ENCODE data around the gene CLGN.

DNA sequence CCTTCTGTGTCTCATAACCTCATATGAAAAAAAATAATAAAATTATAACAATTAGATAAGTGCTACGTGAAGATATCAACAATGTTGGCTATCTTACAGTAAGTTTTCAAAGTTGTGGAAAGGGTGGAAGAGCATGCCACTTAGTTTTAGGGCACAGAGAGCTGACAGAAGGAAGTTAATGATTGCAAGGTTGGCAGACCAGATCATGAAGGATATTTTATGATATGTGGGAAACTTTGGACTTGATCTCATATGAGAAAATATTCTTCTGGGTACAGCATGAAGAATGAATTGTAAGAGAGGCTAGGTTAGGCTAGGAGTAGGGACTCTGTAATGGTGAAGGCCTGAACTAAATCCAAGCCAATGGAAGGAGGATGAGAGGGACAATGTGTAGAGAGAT is 36.2 kb upstream of the CLGN start:
- TF ChIP-seq, protein P1, sequence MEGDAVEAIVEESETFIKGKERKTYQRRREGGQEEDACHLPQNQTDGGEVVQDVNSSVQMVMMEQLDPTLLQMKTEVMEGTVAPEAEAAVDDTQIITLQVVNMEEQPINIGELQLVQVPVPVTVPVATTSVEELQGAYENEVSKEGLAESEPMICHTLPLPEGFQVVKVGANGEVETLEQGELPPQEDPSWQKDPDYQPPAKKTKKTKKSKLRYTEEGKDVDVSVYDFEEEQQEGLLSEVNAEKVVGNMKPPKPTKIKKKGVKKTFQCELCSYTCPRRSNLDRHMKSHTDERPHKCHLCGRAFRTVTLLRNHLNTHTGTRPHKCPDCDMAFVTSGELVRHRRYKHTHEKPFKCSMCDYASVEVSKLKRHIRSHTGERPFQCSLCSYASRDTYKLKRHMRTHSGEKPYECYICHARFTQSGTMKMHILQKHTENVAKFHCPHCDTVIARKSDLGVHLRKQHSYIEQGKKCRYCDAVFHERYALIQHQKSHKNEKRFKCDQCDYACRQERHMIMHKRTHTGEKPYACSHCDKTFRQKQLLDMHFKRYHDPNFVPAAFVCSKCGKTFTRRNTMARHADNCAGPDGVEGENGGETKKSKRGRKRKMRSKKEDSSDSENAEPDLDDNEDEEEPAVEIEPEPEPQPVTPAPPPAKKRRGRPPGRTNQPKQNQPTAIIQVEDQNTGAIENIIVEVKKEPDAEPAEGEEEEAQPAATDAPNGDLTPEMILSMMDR (conservative IDR thresholded peaks at IDR 0.05; ENCODE audit: low read depth, low read length) = no peak
- TF ChIP-seq EZH2 (IDR thresholded peaks at IDR 0.05; ENCODE audit: low read length, unreplicated experiment) = no peak
- no peak for TF ChIP-seq EZH2phosphoT487 (IDR thresholded peaks at IDR 0.05; ENCODE audit: borderline replicate concordance, low read length)

Measured in PC-3 (cell line).